ENCODE measurements around the gene GPS2. TPM values are rescaled to one million over a fixed set of nuclear protein-coding genes. Genes with fewer than 3 reads are reported as not detected.
A peak's percentile ranks its signal among the peaks of the same experiment; 100 is the strongest.

The GPS2 gene
- total RNA-seq, 1 donor from 2014 or later, result 20.5 TPM

DNA sequence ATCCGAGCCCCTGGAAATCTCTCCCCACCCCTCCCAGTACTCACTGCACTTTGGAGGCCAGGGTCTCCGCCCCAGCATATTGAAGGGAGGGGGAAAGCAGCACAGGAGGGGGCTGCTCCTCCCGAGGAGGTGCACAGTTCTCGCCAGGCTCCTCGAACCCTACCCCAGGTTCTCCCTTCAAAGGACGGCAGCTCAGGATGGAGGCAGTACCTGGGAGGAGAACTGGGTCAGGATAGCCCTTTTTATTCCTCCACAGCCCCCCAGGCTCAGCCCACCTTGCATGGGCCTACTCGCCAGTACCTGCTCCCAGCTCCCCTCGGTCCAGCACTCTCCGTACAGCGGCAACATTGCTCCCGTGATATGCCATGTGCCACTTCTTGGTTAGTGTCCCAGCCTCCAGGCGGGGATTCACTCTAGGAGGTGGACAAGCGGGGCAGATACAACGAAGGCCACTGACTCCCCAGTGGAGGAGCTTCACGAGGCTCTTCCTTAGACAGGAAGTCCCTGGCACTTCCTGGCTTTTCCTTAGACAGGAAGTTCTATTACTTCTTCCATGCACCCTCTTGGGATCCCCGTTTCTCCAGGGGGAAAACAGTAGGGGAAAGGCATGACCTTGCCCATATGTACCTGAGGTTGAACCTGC lies 2.1 kb upstream of the GPS2 start:
- Histone ChIP-seq H3K4me2 (no peak overlapping the region), H4K20me1 (ENCODE audit: low read depth) (peaks cover 24% of the 10 kb centered on the region), H2AFZ (replicated peaks) (no peak overlapping the region), H3K4me1 (peaks cover 6% of the 10 kb centered on the region), H3K27ac (no peak overlapping the region), H3K9ac (no peak overlapping the region), H3K36me3 (no peaks in the 10 kb centered on the region), H3K27me3 (no peaks in the 10 kb centered on the region), H3K4me3 (no peak overlapping the region), H3F3A (ENCODE audit: low read depth) (peaks cover 48% of the 10 kb centered on the region), H3K79me2 (ENCODE audit: low read depth) (peaks cover 19% of the 10 kb centered on the region), H3K9me3 (ENCODE audit: low read depth) (no peaks in the 10 kb centered on the region)
- Mint-ChIP-seq H3K4me1 (peaks cover 20% of the 10 kb centered on the region), H3K36me3 (peaks cover 30% of the 10 kb centered on the region), H3K27me3 (ENCODE audit: insufficient read depth, low read depth) (peaks cover 9% of the 10 kb centered on the region), H3K27ac (no peak overlapping the region), H3K4me3 (peak overlapping the region; percentile 71), H3K9me3 (no peaks in the 10 kb centered on the region)
- no peak for DNase-seq (ENCODE audit: low spot score)
- TF ChIP-seq, protein P1, sequence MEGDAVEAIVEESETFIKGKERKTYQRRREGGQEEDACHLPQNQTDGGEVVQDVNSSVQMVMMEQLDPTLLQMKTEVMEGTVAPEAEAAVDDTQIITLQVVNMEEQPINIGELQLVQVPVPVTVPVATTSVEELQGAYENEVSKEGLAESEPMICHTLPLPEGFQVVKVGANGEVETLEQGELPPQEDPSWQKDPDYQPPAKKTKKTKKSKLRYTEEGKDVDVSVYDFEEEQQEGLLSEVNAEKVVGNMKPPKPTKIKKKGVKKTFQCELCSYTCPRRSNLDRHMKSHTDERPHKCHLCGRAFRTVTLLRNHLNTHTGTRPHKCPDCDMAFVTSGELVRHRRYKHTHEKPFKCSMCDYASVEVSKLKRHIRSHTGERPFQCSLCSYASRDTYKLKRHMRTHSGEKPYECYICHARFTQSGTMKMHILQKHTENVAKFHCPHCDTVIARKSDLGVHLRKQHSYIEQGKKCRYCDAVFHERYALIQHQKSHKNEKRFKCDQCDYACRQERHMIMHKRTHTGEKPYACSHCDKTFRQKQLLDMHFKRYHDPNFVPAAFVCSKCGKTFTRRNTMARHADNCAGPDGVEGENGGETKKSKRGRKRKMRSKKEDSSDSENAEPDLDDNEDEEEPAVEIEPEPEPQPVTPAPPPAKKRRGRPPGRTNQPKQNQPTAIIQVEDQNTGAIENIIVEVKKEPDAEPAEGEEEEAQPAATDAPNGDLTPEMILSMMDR (IDR thresholded peaks at IDR 0.05), result no peak
- no peak for TF ChIP-seq EZH2phosphoT487 (IDR thresholded peaks at IDR 0.05)

DNA sequence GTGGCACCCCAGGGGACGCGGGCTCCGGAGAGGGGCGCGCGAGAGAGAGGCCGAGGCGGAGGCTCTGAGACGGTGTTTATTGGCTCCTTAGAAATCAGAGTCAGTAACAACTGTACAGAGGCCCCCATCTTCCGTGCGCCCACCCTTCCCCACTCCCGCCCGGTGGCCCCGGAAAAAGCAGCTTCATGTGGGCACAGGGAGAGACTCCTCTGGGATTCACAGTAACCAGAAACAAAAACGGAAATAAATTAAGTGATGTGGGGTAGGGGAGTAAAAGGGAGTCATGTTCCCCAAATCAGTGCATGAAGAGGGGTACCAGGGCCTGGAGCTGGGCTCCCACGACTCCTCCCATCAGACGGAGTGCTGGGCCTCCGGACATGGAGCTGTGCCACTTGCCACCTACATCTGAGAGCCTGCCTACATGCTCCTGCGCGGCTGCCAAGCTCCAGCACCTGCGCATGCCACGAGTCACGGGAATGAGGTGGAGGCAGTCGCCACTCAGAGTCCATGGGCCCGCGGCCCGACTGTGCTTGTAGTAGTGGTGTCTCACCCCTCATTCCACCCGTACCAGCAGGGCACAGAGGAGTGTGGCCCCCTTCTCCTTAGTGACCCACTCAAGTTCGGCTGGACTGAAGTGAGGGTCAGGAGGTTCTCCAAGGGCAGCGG lies 543 bp upstream of the GPS2 start:
- H3K9me3 Mint-ChIP-seq, result no peaks in the 10 kb centered on the region
- Histone ChIP-seq H3K4me3 (peak overlapping the region; percentile 92), H3K4me2 (peak overlapping the region; percentile 97), H2AFZ (replicated peaks) (peak overlapping the region; percentile 58), H3K27ac (peak overlapping the region; percentile 74), H3K4me1 (peaks cover 6% of the 10 kb centered on the region), H3K9me3 (ENCODE audit: low read depth) (no peaks in the 10 kb centered on the region), H4K20me1 (ENCODE audit: low read depth) (peaks cover 35% of the 10 kb centered on the region), H3K79me2 (ENCODE audit: low read depth) (peaks cover 30% of the 10 kb centered on the region), H3K9ac (peak overlapping the region; percentile 61), H3K36me3 (peaks cover 3% of the 10 kb centered on the region), H3K27me3 (no peaks in the 10 kb centered on the region), H3F3A (ENCODE audit: low read depth) (peaks cover 55% of the 10 kb centered on the region)
- peak overlapping the region; percentile 84 for H3K4me3 Mint-ChIP-seq
- no peak for DNase-seq (ENCODE audit: low spot score)
- TF ChIP-seq EZH2 (IDR thresholded peaks at IDR 0.05) (no peak), EZH2phosphoT487 (IDR thresholded peaks at IDR 0.05) (no peak)
- TF ChIP-seq, protein P1 (IDR thresholded peaks at IDR 0.05), result no peak
- H3K27ac Mint-ChIP-seq, result no peak overlapping the region
- peaks cover 27% of the 10 kb centered on the region for H3K36me3 Mint-ChIP-seq
- peaks cover 9% of the 10 kb centered on the region for H3K27me3 Mint-ChIP-seq (ENCODE audit: insufficient read depth, low read depth)
- H3K4me1 Mint-ChIP-seq, result peaks cover 27% of the 10 kb centered on the region

DNA sequence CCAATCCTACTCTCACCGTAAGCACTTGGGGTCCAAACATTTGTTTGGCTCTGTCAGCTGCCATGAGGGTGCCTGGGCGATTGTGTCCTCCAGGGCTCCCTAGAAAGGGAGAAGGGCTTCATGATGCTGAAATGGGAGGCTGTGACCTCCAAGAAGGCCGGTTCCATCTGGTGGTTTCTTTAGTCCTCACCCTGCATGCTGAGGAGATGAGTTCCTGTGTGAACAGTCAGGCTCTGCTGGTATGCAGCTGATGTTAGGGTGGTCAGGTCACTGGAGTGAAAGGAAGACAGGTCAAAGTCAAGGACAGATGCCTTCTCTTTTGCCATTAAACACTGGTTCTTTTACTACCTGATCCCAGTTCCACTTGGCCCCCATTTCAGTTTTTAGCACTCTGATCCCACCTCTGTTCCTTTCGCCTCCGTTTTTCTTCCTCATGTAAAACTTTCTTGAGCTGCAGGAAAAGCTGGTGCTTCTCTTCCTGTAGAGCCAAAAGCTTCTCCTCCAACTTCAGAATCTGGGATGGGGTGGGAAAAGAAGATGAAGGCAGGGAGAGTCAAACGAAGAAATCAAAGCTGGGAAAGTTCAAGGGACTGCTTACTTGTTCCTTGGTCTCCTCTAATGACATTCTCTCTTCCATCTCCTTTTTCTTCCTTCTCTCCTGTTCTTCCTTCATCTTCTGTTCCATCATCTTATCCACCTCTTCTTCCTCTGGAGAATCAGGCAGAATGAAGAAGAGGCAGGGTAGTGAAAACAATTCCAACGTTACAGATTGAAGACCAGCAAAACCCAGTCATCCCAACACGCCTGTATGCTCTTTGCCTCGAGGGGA lies 1.1 kb downstream of the GPS2 start:
- Histone ChIP-seq H3K4me3 (peak overlapping the region; percentile 92), H3K9ac (peak overlapping the region; percentile 61), H2AFZ (replicated peaks) (no peak overlapping the region), H3K27me3 (no peaks in the 10 kb centered on the region), H3K4me1 (peaks cover 11% of the 10 kb centered on the region), H4K20me1 (ENCODE audit: low read depth) (peaks cover 51% of the 10 kb centered on the region), H3K4me2 (peak overlapping the region; percentile 97), H3K27ac (peak overlapping the region; percentile 74), H3K79me2 (ENCODE audit: low read depth) (peaks cover 46% of the 10 kb centered on the region), H3F3A (ENCODE audit: low read depth) (peaks cover 71% of the 10 kb centered on the region), H3K9me3 (ENCODE audit: low read depth) (no peaks in the 10 kb centered on the region), H3K36me3 (peaks cover 4% of the 10 kb centered on the region)
- Mint-ChIP-seq H3K4me3 (peak overlapping the region; percentile 89), H3K9me3 (no peaks in the 10 kb centered on the region), H3K27me3 (ENCODE audit: insufficient read depth, low read depth) (peaks cover 9% of the 10 kb centered on the region), H3K36me3 (peaks cover 38% of the 10 kb centered on the region), H3K27ac (no peak overlapping the region), H3K4me1 (peaks cover 40% of the 10 kb centered on the region)
- TF ChIP-seq EZH2phosphoT487 (IDR thresholded peaks at IDR 0.05) (no peak), EZH2 (IDR thresholded peaks at IDR 0.05) (no peak)
- TF ChIP-seq, protein P1 (IDR thresholded peaks at IDR 0.05), result no peak
- no peak for DNase-seq (ENCODE audit: low spot score)
